NCI-H187 (cell line): ENCODE measurements around the gene C1orf226.
"Not testable (repeated sequence)": the region's sequence is repeated elsewhere in the genome, so short reads cannot be mapped to it uniquely, and the experiment has no call there.

ENCODE experiments used
- DNase-seq, 2 experiments: peaks; one replicate each; lab custom pipeline; 2025; lab: John Stamatoyannopoulos, UW

C1orf226 gene, protein sequence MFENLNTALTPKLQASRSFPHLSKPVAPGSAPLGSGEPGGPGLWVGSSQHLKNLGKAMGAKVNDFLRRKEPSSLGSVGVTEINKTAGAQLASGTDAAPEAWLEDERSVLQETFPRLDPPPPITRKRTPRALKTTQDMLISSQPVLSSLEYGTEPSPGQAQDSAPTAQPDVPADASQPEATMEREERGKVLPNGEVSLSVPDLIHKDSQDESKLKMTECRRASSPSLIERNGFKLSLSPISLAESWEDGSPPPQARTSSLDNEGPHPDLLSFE

GRCh38 chr1:162381383-162381782 is at the start of gene C1orf226:
Gene C1orf226, plus strand, starts transcription at chr1:162381728. Its CDS starts 174 bp downstream, at chr1:162381902.
- no peak for DNase-seq

GRCh38 chr1:162333991-162334390 is 47.5 kb upstream of the C1orf226 start:
- no peak for DNase-seq

GRCh38 chr1:162335126-162335525 is 46.4 kb upstream of the C1orf226 start:
- no peak for DNase-seq

DNA sequence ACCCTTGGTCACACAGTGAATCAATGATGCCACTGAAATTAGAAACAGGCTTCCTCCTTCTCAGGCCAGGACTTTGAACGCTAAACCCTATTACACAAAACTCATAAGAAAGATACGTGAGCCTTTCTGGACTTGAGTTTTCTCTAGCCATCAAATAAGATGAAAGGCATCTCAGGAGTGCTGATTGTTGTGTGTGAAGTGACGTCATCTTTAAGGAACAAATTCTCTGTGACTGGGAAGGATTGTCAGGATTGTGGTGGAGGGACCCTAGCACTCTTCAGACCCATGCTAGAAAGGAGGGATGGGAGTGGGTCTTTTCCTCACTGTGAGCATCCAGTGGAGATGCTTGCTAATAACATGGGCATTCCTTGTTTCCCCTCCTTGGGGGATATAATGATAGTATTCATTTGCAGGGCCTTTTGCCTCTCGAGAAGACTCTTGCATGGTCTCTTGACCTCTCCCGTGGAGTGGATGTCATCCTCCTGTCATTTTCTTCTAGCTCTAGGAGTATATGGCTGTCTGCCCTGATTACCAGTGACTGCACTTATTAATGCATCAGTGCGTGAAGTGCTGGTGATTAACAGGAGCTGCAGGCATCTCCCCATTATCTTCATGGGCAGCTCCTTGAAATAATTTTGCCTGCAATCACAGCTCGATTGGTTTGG is 44.8 kb upstream of the C1orf226 start:
- DNase-seq = no peak

GRCh38 chr1:162342452-162342983 is 39.0 kb upstream of the C1orf226 start:
- DNase-seq = no peak

DNA sequence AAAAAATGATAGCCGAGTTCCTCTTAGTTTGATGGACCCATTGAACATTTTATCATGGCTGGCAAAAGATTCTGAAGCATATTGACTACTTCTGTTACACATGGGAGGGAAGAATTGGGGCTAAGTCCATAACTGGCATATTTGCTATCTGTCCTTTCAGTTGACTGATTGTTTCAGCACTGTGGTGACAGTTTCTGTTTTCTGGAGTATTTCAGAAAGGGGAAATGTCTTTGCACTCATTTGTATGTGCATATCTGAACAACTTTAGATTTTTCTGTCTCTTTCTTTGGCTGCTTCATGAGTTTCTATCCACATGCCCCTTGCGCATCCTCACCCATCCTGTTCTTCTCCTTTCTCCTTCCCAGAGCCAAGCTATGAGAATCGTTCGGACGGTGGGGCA is 38.1 kb upstream of the C1orf226 start:
- DNase-seq = no peak

DNA sequence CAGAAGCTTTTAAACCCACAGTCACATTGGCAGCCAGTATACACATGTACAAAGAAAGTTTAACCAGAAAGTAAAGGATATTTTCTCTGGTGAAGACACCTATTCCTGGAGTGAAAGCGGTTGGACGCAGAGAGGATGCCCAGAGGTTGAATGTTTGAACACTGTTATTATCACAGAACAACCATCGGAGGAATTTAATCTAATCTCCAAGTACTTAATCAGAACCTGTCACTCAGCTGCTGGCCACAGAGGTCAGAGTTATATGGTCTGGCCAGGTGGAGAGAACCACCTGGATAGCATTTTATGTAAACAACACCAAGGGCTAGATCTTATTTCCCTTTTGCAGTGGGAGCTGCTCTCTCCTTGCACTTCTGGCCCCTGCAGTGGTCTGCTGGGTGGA is 34.2 kb upstream of the C1orf226 start:
- no peak for DNase-seq

DNA sequence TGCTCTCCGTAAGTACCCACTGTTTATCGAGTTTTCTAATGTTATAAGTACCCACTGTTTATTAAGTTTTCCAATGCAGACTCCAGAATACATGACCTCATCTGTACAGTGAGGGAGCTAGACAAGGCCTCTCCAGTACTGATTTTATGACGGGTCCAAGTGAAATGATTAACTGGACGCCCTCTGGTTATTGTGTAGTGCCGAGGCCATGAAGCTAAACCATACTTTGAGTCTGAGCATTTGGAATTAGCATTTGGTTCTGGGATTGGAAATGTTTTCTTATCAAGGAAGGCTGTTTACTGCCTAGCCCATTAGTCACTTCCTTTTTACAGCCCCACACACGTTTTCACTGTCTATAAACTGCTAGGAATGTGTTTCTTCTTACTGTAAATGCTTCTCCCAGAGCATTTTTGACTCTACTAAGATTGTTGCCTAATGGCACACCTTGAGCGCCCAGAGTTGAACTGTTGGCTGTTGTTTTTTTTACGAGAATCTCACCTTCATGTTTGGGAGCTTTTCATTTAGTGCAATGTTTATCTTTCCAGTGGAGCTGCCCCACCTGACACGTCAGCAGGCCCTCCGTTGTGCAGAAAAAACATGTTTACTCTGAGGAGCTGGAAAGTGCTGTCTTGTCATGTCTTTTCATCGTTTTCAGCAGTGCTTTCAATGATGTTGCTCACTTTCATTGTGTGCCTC is 31.7 kb upstream of the C1orf226 start:
- DNase-seq = no peak

- DNase-seq = no peak
Measured at GRCh38 chr1:162351246-162351842, 30.2 kb upstream of the C1orf226 start.

GRCh38 chr1:162351874-162352273 is 29.7 kb upstream of the C1orf226 start:
- DNase-seq = not testable (repeated sequence)

- DNase-seq = no peak
Measured at GRCh38 chr1:162353078-162353477, 28.4 kb upstream of the C1orf226 start.

DNA sequence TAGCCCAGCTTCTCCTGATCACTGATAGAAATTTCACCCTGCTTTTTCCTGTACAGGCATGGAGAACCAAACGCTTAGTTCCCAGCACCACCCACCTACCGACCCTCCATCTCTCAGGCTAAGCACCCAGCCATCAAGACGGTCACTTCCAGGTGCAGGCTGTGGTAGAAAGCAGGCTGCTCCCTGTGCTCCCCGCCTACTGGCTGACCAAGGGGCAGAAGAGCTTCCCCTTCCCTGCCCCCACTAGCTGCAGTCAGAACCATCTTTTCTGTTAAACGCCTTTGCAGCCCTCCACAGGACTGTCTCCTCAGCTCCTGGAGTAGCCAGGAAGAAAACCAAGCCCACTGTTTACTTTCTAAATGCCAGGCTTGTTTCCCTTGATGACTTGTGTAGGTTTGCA is 27.8 kb upstream of the C1orf226 start:
- no peak for DNase-seq

- DNase-seq = peak in 1 of 2 experiments; percentile 54
Measured at GRCh38 chr1:162357681-162358266, 23.8 kb upstream of the C1orf226 start.

DNA sequence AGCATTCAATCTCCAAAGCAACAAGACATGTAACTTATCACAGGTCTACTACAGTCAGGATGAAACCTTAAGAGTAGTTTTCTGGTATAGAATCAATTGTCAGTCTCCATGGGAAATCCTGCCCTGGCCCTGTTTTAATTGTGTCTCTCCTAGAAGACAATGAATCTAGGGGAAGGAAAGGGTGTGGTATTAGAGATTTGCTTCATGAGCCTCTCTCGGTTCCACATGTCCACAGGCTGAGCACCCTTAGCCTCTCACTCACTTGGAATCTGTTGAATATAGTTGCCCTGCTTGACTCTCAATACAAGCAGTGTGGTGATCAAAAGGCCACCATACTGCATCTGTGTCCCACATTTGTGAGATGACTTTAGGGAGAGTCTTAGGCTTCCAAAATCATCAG is 22.6 kb upstream of the C1orf226 start:
- no peak for DNase-seq

DNA sequence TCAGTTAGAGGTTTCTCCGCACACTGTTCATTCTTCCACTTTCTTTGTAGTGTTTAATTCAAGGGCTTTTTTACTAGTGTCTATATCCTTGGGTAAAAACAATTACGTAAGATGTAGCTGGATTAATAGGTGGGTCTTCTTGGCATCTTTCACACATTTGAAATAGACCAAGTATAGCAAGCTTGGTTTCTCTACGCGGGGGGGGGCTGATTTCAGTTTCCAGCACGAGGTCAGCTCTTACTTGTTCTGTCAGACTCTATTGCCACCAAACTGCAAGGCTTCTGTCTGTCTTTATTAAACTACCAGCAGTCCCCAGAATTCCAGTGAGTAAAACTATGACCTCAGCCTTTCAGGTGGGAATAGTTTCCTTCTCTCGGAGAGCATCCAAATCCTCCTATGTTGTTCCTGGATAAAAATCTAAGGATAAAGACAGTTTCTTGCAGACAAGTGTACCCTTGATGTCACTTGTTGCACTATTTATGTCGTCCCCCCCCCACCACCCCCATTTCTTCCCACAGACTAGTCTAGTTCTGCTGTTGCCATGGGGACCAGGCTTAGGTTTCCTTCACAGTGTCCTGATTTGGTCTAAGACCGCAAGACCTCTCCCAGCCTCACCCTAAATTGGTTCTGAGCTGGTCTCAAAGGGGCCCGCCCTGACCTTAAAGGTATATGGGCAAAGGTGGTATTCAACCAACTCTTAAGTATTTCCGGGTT is 21.8 kb upstream of the C1orf226 start:
- no peak for DNase-seq

DNA sequence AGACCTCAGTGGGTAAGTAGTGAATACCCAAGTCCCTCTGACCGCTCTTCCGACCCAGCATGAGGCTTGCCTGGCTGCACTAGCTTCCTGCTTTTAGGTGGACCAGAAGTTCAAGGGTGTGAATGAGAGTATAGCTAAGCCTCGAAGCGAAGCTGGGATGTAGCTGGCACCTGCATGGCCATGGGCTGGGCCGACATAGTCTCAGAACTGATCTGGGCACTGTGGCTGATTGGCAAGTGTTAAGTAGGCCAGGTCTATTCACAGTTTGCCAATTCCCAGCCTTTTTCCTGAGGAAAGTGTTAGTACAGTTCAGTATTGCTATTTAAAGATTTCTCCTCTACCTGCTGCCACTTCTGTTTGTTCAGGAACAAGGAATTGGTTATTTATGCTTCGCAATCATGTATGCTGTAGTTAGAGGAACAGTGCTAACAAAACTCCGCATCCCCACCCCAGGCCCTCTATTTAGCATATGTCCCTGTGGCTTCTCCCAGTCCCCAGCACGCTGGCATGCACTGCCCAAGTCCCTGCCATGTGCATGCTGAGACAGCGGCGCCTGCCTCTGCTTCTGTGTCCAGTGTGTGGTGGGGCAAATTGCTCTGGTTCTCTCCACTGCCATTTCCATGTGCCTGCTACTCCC is 21.2 kb upstream of the C1orf226 start:
- no peak for DNase-seq

GRCh38 chr1:162360874-162361260 is 20.7 kb upstream of the C1orf226 start:
- DNase-seq = no peak

DNA sequence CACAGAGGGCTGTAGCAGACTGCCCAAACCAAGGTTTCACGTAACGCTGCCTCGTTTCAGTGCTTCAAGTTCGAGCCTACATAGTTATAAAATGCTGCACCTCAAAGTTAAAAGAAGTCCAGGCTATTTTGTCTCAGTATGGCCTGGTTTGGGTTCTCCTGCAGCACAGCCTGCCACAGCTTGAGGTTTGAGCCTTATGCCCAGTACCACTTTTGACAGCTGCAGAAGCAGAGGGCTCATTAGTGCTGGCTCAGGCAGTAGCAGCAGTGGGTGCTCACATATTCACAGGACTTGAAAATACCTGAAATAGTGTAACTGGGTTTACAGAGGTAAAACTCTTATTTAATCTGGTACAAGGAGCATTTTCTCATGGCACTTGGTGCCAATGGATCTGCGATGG is 20.2 kb upstream of the C1orf226 start:
- DNase-seq = no peak

DNA sequence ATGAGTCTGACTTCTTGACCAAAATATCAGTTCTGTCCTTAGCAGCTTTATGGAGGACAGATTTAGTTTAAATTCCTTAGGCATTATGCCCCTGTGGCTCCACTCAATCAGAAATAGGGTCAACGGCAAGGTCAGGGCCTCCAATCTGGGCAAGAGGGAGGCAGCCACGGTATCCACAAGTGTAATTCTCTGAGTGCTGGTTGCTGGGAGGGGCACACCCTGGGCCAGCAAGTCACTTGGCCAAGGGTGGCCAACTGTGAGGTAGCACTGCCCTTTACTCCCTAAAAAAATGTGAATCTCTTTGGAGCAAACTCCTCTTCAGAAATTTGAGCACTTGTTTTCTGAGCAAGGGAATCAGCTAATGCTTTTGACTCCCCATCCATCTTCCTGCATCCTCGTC is 17.7 kb upstream of the C1orf226 start:
- DNase-seq = no peak

DNA sequence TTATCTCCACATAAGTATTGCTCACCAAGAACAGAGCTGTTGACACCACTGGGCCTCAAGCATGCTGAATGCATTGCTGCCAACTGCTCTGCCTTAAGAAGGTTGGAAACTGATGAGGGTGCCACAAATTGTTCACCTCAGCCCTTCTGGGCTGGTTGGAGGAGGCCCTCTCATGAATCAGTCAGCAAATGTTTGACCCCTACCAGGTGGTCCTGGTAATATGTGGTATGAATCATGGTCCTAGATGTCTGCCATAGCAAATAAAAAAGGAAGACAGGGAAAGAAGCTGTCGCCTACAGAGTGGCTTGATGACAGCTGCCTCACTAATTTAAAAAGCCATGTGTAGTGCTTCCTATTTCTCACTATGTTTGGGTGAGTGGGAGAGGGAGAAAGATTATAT is 17.0 kb upstream of the C1orf226 start:
- DNase-seq = no peak
